ENCODE measurements around the gene PRICKLE2.

DNA sequence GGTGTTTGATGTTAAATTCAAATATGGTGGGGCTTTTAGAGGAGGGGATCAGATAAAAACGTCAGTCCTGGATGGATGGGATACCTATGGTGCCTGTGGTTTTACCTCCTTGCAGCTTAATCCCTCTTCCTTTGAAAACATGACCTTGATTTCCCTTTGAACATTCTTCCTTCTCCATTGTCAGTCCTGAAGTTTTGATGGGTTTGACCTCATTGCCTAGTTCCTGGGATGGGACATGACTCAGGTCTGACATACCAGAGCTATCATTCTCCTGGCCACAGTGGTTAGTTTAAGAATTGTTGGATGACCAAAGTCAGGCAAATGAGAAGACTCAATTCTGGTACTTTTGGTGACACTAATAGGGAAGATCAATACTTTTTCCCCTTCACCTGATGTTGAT, 87.2 kb downstream of the PRICKLE2 start:
- TF ChIP-seq CTCF (IDR thresholded peaks at IDR 0.05): no peak
- TF ChIP-seq POLR2A (IDR thresholded peaks at IDR 0.05): no peak

Data from testis (tissue), 2 donors.